Esophagus squamous epithelium (tissue), 4 donors: ENCODE measurements around the gene BAHCC1.

Source experiments
- POLR2A ChIP-seq, 4 donors: fragments of 450-650 bp; IDR thresholded peaks; one replicate each; pipeline ENCODE4 v1.6.1; 2017; ENCODE audit warnings: antibody characterized with exemption in 4 of 4, mild to moderate bottlenecking in 4 of 4, moderate library complexity in 3 of 4
- TF ChIP-seq, protein P1 (sequence below), 6 experiments: fragments of 450-650 bp in 4 of 6; fragments of 200-600 bp in 2 of 6; sonication (generic) in 2 of 6; IDR thresholded peaks; one replicate each; pipeline ENCODE4 v1.5.1; 2016 to 2019; ENCODE audit warnings: antibody characterized with exemption in 6 of 6, mild to moderate bottlenecking in 4 of 6, moderate library complexity in 4 of 6

DNA sequence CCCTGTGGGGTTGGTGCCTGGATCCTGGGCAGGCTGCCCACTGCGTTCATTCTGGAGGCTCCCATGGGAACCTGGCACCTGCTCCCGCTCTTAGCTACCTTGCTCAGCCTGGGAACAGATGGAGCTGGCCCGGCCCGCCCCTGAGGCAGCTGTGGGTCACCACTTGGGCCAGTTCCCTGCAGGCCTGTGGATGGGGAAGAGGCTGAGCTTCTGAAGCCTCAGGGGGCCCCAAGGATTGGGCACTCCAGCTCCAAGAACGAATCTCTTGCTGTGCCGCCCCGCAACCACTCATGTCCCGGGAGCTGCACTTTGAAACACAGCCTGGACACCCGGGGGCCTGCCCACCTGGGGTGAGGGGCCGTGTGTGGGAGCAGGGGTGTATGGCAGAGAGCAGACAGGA is 37.7 kb downstream of the BAHCC1 start:
- TF ChIP-seq, protein P1, sequence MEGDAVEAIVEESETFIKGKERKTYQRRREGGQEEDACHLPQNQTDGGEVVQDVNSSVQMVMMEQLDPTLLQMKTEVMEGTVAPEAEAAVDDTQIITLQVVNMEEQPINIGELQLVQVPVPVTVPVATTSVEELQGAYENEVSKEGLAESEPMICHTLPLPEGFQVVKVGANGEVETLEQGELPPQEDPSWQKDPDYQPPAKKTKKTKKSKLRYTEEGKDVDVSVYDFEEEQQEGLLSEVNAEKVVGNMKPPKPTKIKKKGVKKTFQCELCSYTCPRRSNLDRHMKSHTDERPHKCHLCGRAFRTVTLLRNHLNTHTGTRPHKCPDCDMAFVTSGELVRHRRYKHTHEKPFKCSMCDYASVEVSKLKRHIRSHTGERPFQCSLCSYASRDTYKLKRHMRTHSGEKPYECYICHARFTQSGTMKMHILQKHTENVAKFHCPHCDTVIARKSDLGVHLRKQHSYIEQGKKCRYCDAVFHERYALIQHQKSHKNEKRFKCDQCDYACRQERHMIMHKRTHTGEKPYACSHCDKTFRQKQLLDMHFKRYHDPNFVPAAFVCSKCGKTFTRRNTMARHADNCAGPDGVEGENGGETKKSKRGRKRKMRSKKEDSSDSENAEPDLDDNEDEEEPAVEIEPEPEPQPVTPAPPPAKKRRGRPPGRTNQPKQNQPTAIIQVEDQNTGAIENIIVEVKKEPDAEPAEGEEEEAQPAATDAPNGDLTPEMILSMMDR (IDR thresholded peaks at IDR 0.05), result no peak
- no peak for TF ChIP-seq POLR2A (IDR thresholded peaks at IDR 0.05)
